GM23338 (cell line): ENCODE data around the gene FUT4. TPM values are rescaled to one million over a fixed set of nuclear protein-coding genes. Genes with fewer than 3 reads are reported as not detected.

Experiments
- ATAC-seq: fragments of 200-7000 bp; cut with Tn5 transposase; 3 replicates; pipeline ENCODE4 v1.9.1; 2020
- DNase-seq: peaks from one replicate; pipeline ENCODE4 v3.0.0-alpha.2; 2015; ENCODE audit warnings: low spot score
- H2AFZ ChIP-seq: fragments of 200-600 bp; sonication (generic); 2 replicates; pipeline ENCODE4 v1.8.0; 2016; ENCODE audit warnings: antibody characterized with exemption, mild to moderate bottlenecking, moderate library complexity
- H3F3A ChIP-seq: fragments of 200-600 bp; sonication (generic); replicated peaks from 2 replicates; pipeline ENCODE4 v1.8.0; 2017; ENCODE audit warnings: antibody characterized with exemption, mixed run types, low read depth
- H3K27ac ChIP-seq: fragments of 200-600 bp; sonication (generic); 2 replicates; pipeline ENCODE4 v1.6.1; 2016; ENCODE audit warnings: low read depth
- H3K27me3 ChIP-seq: fragments of 200-600 bp; sonication (generic); 2 replicates; pipeline ENCODE4 v1.8.0; 2016; ENCODE audit warnings: mild to moderate bottlenecking, mixed run types, moderate library complexity; ENCODE audit not compliant: insufficient read depth
- H3K36me3 ChIP-seq: fragments of 200-600 bp; sonication (generic); 2 replicates; pipeline ENCODE4 v1.8.0; 2016; ENCODE audit warnings: mild to moderate bottlenecking; ENCODE audit not compliant: insufficient read depth
- H3K4me1 ChIP-seq: fragments of 200-600 bp; sonication (generic); 2 replicates; pipeline ENCODE4 v1.8.0; 2016; ENCODE audit warnings: mild to moderate bottlenecking, moderate library complexity; ENCODE audit not compliant: insufficient read depth
- H3K4me2 ChIP-seq: fragments of 200-600 bp; sonication (generic); 2 replicates; pipeline ENCODE4 v1.7.1; 2017; ENCODE audit warnings: mixed run types
- H3K4me3 ChIP-seq: fragments of 200-600 bp; sonication (generic); 2 replicates; pipeline ENCODE4 v1.6.1; 2016; ENCODE audit warnings: mixed run types
- H3K79me2 ChIP-seq: fragments of 200-600 bp; sonication (generic); replicated peaks from 2 replicates; pipeline ENCODE4 v1.8.0; 2017; ENCODE audit warnings: mild to moderate bottlenecking; ENCODE audit not compliant: insufficient read depth
- H3K9me2 ChIP-seq: fragments of 200-600 bp; sonication (generic); 2 replicates; pipeline ENCODE4 v1.8.0; 2017; ENCODE audit not compliant: insufficient read depth
- H4K20me1 ChIP-seq: fragments of 200-600 bp; sonication (generic); replicated peaks from 2 replicates; pipeline ENCODE4 v1.8.0; 2017; ENCODE audit warnings: mild to moderate bottlenecking; ENCODE audit not compliant: insufficient read depth
- H3K27ac Mint-ChIP-seq: 2 replicates; pipeline ENCODE4 v1.8.0; 2020; ENCODE audit warnings: inconsistent platforms, mild to moderate bottlenecking, moderate library complexity, mixed read lengths
- H3K27me3 Mint-ChIP-seq: 3 replicates; pipeline ENCODE4 v1.8.0; 2022; ENCODE audit warnings: low read depth, mild to moderate bottlenecking, moderate library complexity, mixed read lengths, inconsistent platforms; ENCODE audit not compliant: insufficient read depth, poor library complexity
- H3K36me3 Mint-ChIP-seq: 3 replicates; pipeline ENCODE4 v1.8.0; 2021; ENCODE audit warnings: low read depth, mild to moderate bottlenecking, inconsistent platforms, moderate library complexity, mixed read lengths
- H3K4me1 Mint-ChIP-seq: 3 replicates; pipeline ENCODE4 v1.8.0; 2020; ENCODE audit warnings: mild to moderate bottlenecking, inconsistent platforms, mixed read lengths
- H3K4me3 Mint-ChIP-seq: 3 replicates; pipeline ENCODE4 v1.8.0; 2021; ENCODE audit warnings: moderate library complexity, mild to moderate bottlenecking, inconsistent platforms, mixed read lengths
- H3K9me3 Mint-ChIP-seq: 3 replicates; pipeline ENCODE4 v1.8.0; 2020; ENCODE audit warnings: moderate library complexity, mild to moderate bottlenecking, inconsistent platforms, mixed read lengths
- CREB1 ChIP-seq: fragments of 250-450 bp; sonication (Bioruptor Pico); IDR thresholded peaks from 2 replicates; pipeline ENCODE4 v1.5.0; 2020; ENCODE audit warnings: low read depth, mild to moderate bottlenecking, moderate library complexity
- CTCF ChIP-seq, 2 experiments: fragments of 200-600 bp in 1 of 2; sonication (generic) in 1 of 2; conservative IDR thresholded peaks; 2 replicates each; pipeline versions ENCODE4 v1.5.1 to v1.6.1; 2016 to 2017; ENCODE audit warnings: antibody characterized with exemption in 2 of 2, low read depth in 2 of 2, mild to moderate bottlenecking in 2 of 2, moderate library complexity in 1 of 2
- ETS1 ChIP-seq: IDR thresholded peaks from 2 replicates; pipeline ENCODE4 v1.6.1; 2016; ENCODE audit warnings: antibody characterized with exemption
- EZH2 ChIP-seq: fragments of 200-600 bp; sonication (generic); IDR thresholded peaks from one replicate; pipeline ENCODE4 v1.8.0; 2017; ENCODE audit warnings: antibody characterized with exemption, mild to moderate bottlenecking, low read depth; ENCODE audit not compliant: unreplicated experiment
- EZH2phosphoT487 ChIP-seq: fragments of 200-600 bp; sonication (generic); IDR thresholded peaks from one replicate; pipeline ENCODE4 v1.8.1; 2018; ENCODE audit warnings: antibody characterized with exemption; ENCODE audit not compliant: unreplicated experiment
- JUNB ChIP-seq: IDR thresholded peaks from one replicate; pipeline ENCODE4 v1.6.1; 2016; ENCODE audit warnings: antibody characterized with exemption; ENCODE audit not compliant: unreplicated experiment
- NANOG ChIP-seq: IDR thresholded peaks from 2 replicates; pipeline ENCODE4 v1.6.1; 2016; ENCODE audit warnings: antibody characterized with exemption, borderline replicate concordance
- POLR2AphosphoS5 ChIP-seq: IDR thresholded peaks from 2 replicates; pipeline ENCODE4 v1.6.1; 2016; ENCODE audit warnings: antibody characterized with exemption, low read depth
- REST ChIP-seq: IDR thresholded peaks from one replicate; pipeline ENCODE4 v1.6.1; 2018; ENCODE audit warnings: antibody characterized with exemption; ENCODE audit not compliant: unreplicated experiment
- STAT1 ChIP-seq: IDR thresholded peaks from one replicate; pipeline ENCODE4 v1.6.1; 2016; ENCODE audit warnings: antibody characterized with exemption; ENCODE audit not compliant: unreplicated experiment
- ZNF114 ChIP-seq: fragments of 250-450 bp; sonication (Bioruptor Pico); IDR thresholded peaks from 2 replicates; pipeline ENCODE4 v1.5.0; 2020; ENCODE audit warnings: mild to moderate bottlenecking, moderate library complexity
- ZNF331 ChIP-seq: fragments of 250-450 bp; sonication (Bioruptor Pico); IDR thresholded peaks from 2 replicates; pipeline ENCODE4 v1.5.0; 2020; ENCODE audit warnings: low read depth, mild to moderate bottlenecking, moderate library complexity
- ZNF462 ChIP-seq: fragments of 250-450 bp; sonication (Bioruptor Pico); IDR thresholded peaks from 2 replicates; pipeline ENCODE4 v1.5.0; 2020; ENCODE audit warnings: mild to moderate bottlenecking, moderate library complexity
- polyA plus RNA-seq: library from polyadenylated mRNA; unstranded; fragments of >200 nt; fragmentation: Nextera tagmentation; extraction: Ambion mirVana; gene quantifications from 2 replicates; pipeline ENCODE4 v1.2.1, GENCODE V29; 2016
- total RNA-seq: library from RNA; depleted of rRNA; stranded (reverse); fragments of >200 nt; shearing (Covaris generic); gene quantifications from 2 replicates; pipeline ENCODE4 v1.2.3, GENCODE V29; 2014

Gene FUT4
- total and polyA plus RNA-seq, 2 experiments from 2014 or later = 2.4 to 7.4 TPM

GRCh38 chr11:94568200-94568599, 24.5 kb downstream of the FUT4 start:
- ATAC-seq = no peak

More at GRCh38 chr11:94568200-94568599, 24.5 kb downstream of the FUT4 start:
- H3K27ac ChIP-seq = no peak overlapping the region
- H2AFZ ChIP-seq = no peak overlapping the region
- H3K27ac Mint-ChIP-seq = no peak overlapping the region
- no peaks in the 10 kb centered on the region for H3K36me3 ChIP-seq
- H3F3A ChIP-seq = no peaks in the 10 kb centered on the region
- H3K36me3 Mint-ChIP-seq = no peaks in the 10 kb centered on the region
- H3K4me3 ChIP-seq = no peak overlapping the region
- no peaks in the 10 kb centered on the region; the same call in 1 of the 2 replicates for H3K9me2 ChIP-seq
- no peaks in the 10 kb centered on the region for H3K4me1 ChIP-seq
- no peak for DNase-seq
- no peaks in the 10 kb centered on the region for H4K20me1 ChIP-seq
- H3K9me3 Mint-ChIP-seq = no peaks in the 10 kb centered on the region; the same call in 2 of the 3 replicates
- H3K27me3 ChIP-seq = no peaks in the 10 kb centered on the region
- no peak overlapping the region for H3K4me3 Mint-ChIP-seq
- H3K4me1 Mint-ChIP-seq = peaks cover 2% of the 10 kb centered on the region; the same call in 2 of the 3 replicates
- H3K4me2 ChIP-seq = no peak overlapping the region
- no peaks in the 10 kb centered on the region for H3K79me2 ChIP-seq
- peaks cover 3% of the 10 kb centered on the region for H3K27me3 Mint-ChIP-seq
- TF ChIP-seq STAT1 (no peak), ZNF114 (no peak), EZH2phosphoT487 (no peak), CREB1 (CRISPR knock-in tag) (no peak), EZH2 (no peak), ETS1 (no peak), CTCF (conservative IDR thresholded peaks at IDR 0.05; ENCODE audit: low read depth in 2 of 2) (no peak), REST (no peak), NANOG (no peak), JUNB (no peak), ZNF462 (no peak), POLR2AphosphoS5 (no peak), ZNF331 (CRISPR knock-in tag) (no peak)
